ENCODE measurements around the gene PTH1R. TPM values are rescaled to one million over a fixed set of nuclear protein-coding genes. Genes with fewer than 3 reads are reported as not detected.

The PTH1R gene
- total RNA-seq, 6 donors from 2014 or later, result 2.6 to 48.2 (median 16.2) TPM

DNA sequence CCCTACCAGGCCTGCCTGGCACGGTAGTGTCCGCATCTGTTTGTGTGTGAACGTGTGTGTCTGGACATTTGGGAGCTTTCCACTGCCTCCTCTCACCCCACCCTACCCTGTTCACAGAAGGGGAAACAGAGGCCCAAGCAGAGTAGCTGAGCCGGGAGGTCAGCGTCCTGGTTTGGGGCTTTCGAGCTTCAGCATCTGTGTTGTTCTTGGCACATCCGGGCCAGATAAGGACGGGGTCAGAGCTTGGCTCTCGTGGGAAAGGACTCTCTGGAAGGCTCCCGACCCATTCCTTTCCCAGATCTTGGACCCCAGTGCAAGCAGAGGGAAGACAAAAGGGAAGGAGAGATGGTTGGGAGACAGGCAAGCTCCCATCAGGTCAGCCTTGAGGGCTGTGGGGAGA is 6.3 kb upstream of the PTH1R start:
- WGBS, 2 donors, result 71 to 85% methylated on average over 10 of the region's 10 CpGs
- Histone ChIP-seq H3K4me1 (peaks cover 18 to 40% (median 32%) of the 10 kb centered on the region in 4 donors), H3K36me3 (no peaks in the 10 kb centered on the region), H3K27ac (peak overlapping the region in 2 of 4 donors; percentile 18 to 22), H3K9me3 (no peaks in the 10 kb centered on the region), H3K4me3 (no peak overlapping the region), H3K27me3 (no peaks in the 10 kb centered on the region)
- no peak for ATAC-seq (ENCODE audit: low FRiP score in 2 of 2)
- no peak for DNase-seq
- TF ChIP-seq, protein P1, sequence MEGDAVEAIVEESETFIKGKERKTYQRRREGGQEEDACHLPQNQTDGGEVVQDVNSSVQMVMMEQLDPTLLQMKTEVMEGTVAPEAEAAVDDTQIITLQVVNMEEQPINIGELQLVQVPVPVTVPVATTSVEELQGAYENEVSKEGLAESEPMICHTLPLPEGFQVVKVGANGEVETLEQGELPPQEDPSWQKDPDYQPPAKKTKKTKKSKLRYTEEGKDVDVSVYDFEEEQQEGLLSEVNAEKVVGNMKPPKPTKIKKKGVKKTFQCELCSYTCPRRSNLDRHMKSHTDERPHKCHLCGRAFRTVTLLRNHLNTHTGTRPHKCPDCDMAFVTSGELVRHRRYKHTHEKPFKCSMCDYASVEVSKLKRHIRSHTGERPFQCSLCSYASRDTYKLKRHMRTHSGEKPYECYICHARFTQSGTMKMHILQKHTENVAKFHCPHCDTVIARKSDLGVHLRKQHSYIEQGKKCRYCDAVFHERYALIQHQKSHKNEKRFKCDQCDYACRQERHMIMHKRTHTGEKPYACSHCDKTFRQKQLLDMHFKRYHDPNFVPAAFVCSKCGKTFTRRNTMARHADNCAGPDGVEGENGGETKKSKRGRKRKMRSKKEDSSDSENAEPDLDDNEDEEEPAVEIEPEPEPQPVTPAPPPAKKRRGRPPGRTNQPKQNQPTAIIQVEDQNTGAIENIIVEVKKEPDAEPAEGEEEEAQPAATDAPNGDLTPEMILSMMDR (IDR thresholded peaks at IDR 0.05), result no peak
- TF ChIP-seq EP300 (IDR thresholded peaks at IDR 0.05) (no peak), POLR2A (IDR thresholded peaks at IDR 0.05) (no peak), POLR2AphosphoS5 (IDR thresholded peaks at IDR 0.05) (no peak)

DNA sequence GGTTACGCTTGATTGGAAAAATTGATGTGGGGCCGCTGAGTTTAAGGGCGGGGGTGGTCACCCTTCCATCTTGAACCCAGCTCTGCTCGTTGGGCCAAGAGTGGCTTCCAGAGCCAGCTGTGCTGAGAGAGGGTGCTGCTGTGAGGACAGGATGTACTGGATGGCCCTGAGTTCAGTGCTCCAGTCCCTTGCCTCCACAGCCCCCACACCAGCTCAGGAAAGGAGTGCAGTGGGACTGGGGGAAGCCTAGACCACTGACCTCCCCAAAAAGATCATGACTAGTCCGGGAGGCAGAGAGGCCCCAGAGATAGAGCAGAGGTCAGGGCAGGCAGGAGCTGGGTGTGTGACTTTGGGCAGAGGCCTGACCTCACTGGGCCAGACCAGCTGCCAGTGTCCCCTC is 4.0 kb upstream of the PTH1R start:
- Histone ChIP-seq H3K36me3 (no peaks in the 10 kb centered on the region), H3K9me3 (no peaks in the 10 kb centered on the region), H3K4me3 (no peak overlapping the region), H3K27me3 (no peaks in the 10 kb centered on the region), H3K4me1 (peaks cover 4 to 23% (median 17%) of the 10 kb centered on the region in 4 donors), H3K27ac (peak overlapping the region; percentile 2 to 65 (median 48))
- no peak for TF ChIP-seq POLR2AphosphoS5 (IDR thresholded peaks at IDR 0.05)
- TF ChIP-seq POLR2A (IDR thresholded peaks at IDR 0.05), result no peak
- TF ChIP-seq, protein P1 (IDR thresholded peaks at IDR 0.05), result no peak
- TF ChIP-seq EP300 (IDR thresholded peaks at IDR 0.05), result no peak
- no peak for DNase-seq
- 62 to 67% methylated on average over 5 of the region's 5 CpGs for WGBS, 2 donors
- ATAC-seq (ENCODE audit: low FRiP score in 2 of 2), result no peak

DNA sequence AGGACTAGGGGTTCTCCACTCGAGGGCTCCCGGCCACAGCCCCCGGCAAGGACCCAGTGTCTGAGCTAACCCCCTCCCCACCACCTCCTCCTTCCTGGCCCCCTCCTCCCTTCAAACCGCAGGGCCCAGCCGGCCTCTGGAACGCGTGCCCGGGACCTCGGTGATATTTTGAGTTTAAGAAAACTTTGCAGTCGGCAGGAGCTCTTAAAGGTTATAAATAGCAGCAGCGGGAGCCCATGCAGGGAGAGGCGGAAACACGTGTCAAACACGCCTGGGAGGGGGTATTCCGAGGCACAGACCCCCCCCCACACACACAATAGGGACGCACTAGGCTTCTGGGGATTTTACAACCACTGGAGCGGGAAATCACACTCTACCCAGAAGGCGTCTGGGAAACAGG is 3.1 kb upstream of the PTH1R start:
- no peaks in the 10 kb centered on the region for H3K27me3 ChIP-seq
- H3K36me3 ChIP-seq, result no peaks in the 10 kb centered on the region
- ATAC-seq (ENCODE audit: low FRiP score in 2 of 2) (no peak), DNase-seq (peak in 1 of 2 donors; percentile 69)
- TF ChIP-seq, protein P1 (IDR thresholded peaks at IDR 0.05), result no peak
- TF ChIP-seq POLR2A (IDR thresholded peaks at IDR 0.05) (no peak), EP300 (IDR thresholded peaks at IDR 0.05) (no peak), POLR2AphosphoS5 (IDR thresholded peaks at IDR 0.05) (no peak)
- WGBS, 2 donors, result 28 to 49% methylated on average over 14 to 18 of the region's 18 CpGs
- H3K4me1 ChIP-seq, result peaks cover 0 to 19% (median 17%) of the 10 kb centered on the region in 4 donors
- H3K4me3 ChIP-seq, result no peak overlapping the region
- peak overlapping the region; percentile 2 to 65 (median 48) for H3K27ac ChIP-seq
- H3K9me3 ChIP-seq, result no peaks in the 10 kb centered on the region

DNA sequence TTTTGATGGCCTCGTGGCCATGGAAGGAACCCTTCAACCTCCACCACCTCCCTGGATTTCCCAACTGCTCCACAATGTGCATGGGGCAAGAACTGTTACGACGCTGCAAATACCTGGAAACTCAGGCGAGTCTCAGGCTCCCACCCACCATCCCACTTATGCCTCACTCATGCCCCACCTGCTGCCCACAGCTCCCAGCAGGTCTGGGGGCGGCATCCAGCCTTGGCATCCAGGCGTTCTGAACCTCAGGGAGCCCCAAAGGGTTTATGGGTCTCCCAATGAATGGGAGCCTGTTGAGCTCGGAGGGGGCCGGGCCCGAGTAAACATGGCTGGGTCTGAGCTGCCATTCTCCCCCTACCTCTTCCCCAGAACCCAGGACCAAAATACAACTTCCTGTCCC is 2.0 kb upstream of the PTH1R start:
- Histone ChIP-seq H3K9me3 (no peaks in the 10 kb centered on the region), H3K36me3 (no peaks in the 10 kb centered on the region), H3K27ac (peak overlapping the region in 1 of 4 donors; percentile 65), H3K4me1 (peaks cover 0 to 19% (median 17%) of the 10 kb centered on the region in 4 donors), H3K27me3 (no peaks in the 10 kb centered on the region), H3K4me3 (no peak overlapping the region)
- 92 to 97% methylated on average over 7 to 9 of the region's 9 CpGs for WGBS, 2 donors
- TF ChIP-seq, protein P1 (IDR thresholded peaks at IDR 0.05), result no peak
- TF ChIP-seq POLR2A (IDR thresholded peaks at IDR 0.05), result no peak
- no peak for TF ChIP-seq POLR2AphosphoS5 (IDR thresholded peaks at IDR 0.05)
- no peak for ATAC-seq (ENCODE audit: low FRiP score in 2 of 2)
- DNase-seq, result peak in 1 of 2 donors; percentile 52

All from upper lobe of left lung (tissue), 6 donors.